Neural cell (in vitro differentiated cells): Measurements from ENCODE around the gene RNF113B. TPM values are rescaled to one million over a fixed set of nuclear protein-coding genes. Genes with fewer than 3 reads are reported as not detected.

Experiments used
- H2AFZ ChIP-seq: fragments of 200-600, 300-800 bp; sonication (generic), shearing (Covaris generic); 2 replicates; pipeline ENCODE4 v1.6.0; 2014; ENCODE audit warnings: low read depth, mild to moderate bottlenecking, antibody characterized with exemption, low read length, moderate library complexity
- H3F3A ChIP-seq: fragments of 200-600 bp; shearing (Covaris generic); 2 replicates; pipeline ENCODE4 v1.6.1; 2016; ENCODE audit warnings: mild to moderate bottlenecking, moderate library complexity, mixed read lengths, antibody characterized with exemption, low read length; ENCODE audit not compliant: insufficient read depth, poor library complexity, severe bottlenecking
- H3K27ac ChIP-seq: fragments of 200-600, 300-800 bp; sonication (generic), shearing (Covaris generic); 2 replicates; pipeline ENCODE4 v1.5.1; 2014; ENCODE audit warnings: mild to moderate bottlenecking, low read length, moderate library complexity
- H3K27me3 ChIP-seq: fragments of 300-800, 200-600 bp; sonication (generic), shearing (Covaris generic); 2 replicates; pipeline ENCODE4 v1.6.0; 2014; ENCODE audit warnings: mild to moderate bottlenecking, low read depth, low read length, moderate library complexity; ENCODE audit not compliant: insufficient read depth
- H3K36me3 ChIP-seq: fragments of 300-800, 200-600 bp; sonication (generic), shearing (Covaris generic); 2 replicates; pipeline ENCODE4 v1.5.1; 2014; ENCODE audit warnings: mild to moderate bottlenecking, antibody characterized with exemption, low read length, moderate library complexity; ENCODE audit not compliant: insufficient read depth
- H3K4me2 ChIP-seq: fragments of 300-800, 200-600 bp; sonication (generic), shearing (Covaris generic); 2 replicates; pipeline ENCODE4 v1.6.0; 2014; ENCODE audit warnings: mild to moderate bottlenecking, low read length
- H3K4me3 ChIP-seq: fragments of 300-800, 200-600 bp; sonication (generic), shearing (Covaris generic); 2 replicates; pipeline ENCODE4 v1.5.1; 2014; ENCODE audit warnings: mild to moderate bottlenecking, low read length, moderate library complexity
- H3K79me2 ChIP-seq: fragments of 200-600 bp; shearing (Covaris generic); replicated peaks from 2 replicates; pipeline ENCODE4 v1.6.0; 2014; ENCODE audit warnings: mild to moderate bottlenecking, low read length, moderate library complexity; ENCODE audit not compliant: insufficient read depth
- H3K9ac ChIP-seq: fragments of 300-800, 200-600 bp; sonication (generic), shearing (Covaris generic); 2 replicates; pipeline ENCODE4 v1.6.1; 2016; ENCODE audit warnings: mild to moderate bottlenecking, low read length, mixed read lengths
- H3K9me2 ChIP-seq: fragments of 200-600 bp; shearing (Covaris generic); 2 replicates; pipeline ENCODE4 v1.6.1; 2016; ENCODE audit warnings: mild to moderate bottlenecking, low read length, mixed read lengths; ENCODE audit not compliant: insufficient read depth
- H3K9me3 ChIP-seq: fragments of 200-600, 300-800 bp; sonication (generic), shearing (Covaris generic); 2 replicates; pipeline ENCODE4 v1.6.1; 2016; ENCODE audit warnings: mild to moderate bottlenecking, mixed run types, low read length, moderate library complexity, mixed read lengths
- H4K20me1 ChIP-seq: fragments of 200-600 bp; shearing (Covaris generic); 2 replicates; pipeline ENCODE4 v1.6.1; 2016; ENCODE audit warnings: mild to moderate bottlenecking, mixed run types; ENCODE audit not compliant: insufficient read depth
- CTCF ChIP-seq: fragments of 450-650 bp; IDR thresholded peaks from 2 replicates; pipeline ENCODE4 v1.5.1; 2014; ENCODE audit warnings: antibody characterized with exemption, mild to moderate bottlenecking, moderate library complexity; ENCODE audit not compliant: poor library complexity, severe bottlenecking
- EP300 ChIP-seq: fragments of 450-650 bp; conservative IDR thresholded peaks from 2 replicates; pipeline ENCODE4 v1.6.1; 2014; ENCODE audit warnings: antibody characterized with exemption, mild to moderate bottlenecking, moderate library complexity; ENCODE audit not compliant: poor library complexity, severe bottlenecking
- EZH2 ChIP-seq: fragments of 200-600, 300-800 bp; shearing (Covaris generic), sonication (generic); IDR thresholded peaks from 2 replicates; pipeline ENCODE4 v1.6.1; 2014; ENCODE audit warnings: antibody characterized with exemption, low read length, borderline replicate concordance, mild to moderate bottlenecking; ENCODE audit not compliant: insufficient read depth, poor library complexity, severe bottlenecking
- MXI1 ChIP-seq: fragments of 450-650 bp; conservative IDR thresholded peaks from 2 replicates; pipeline ENCODE4 v1.6.1; 2014; ENCODE audit warnings: antibody characterized with exemption, mild to moderate bottlenecking; ENCODE audit not compliant: poor library complexity, severe bottlenecking
- POLR2AphosphoS5 ChIP-seq: IDR thresholded peaks from 2 replicates; pipeline ENCODE4 v1.6.1; 2012
- RAD21 ChIP-seq: fragments of 450-650 bp; conservative IDR thresholded peaks from 2 replicates; pipeline ENCODE4 v1.6.1; 2014; ENCODE audit warnings: antibody characterized with exemption, mild to moderate bottlenecking, moderate library complexity
- REST ChIP-seq: IDR thresholded peaks from 2 replicates; pipeline ENCODE4 v1.6.1; 2012; ENCODE audit warnings: borderline replicate concordance
- SMC3 ChIP-seq: fragments of 450-650 bp; conservative IDR thresholded peaks from 2 replicates; pipeline ENCODE4 v1.6.1; 2014; ENCODE audit warnings: antibody characterized with exemption, mild to moderate bottlenecking, moderate library complexity; ENCODE audit not compliant: poor library complexity
- TAF1 ChIP-seq: IDR thresholded peaks from 2 replicates; pipeline ENCODE4 v1.6.1; 2012; ENCODE audit warnings: low read depth
- polyA plus RNA-seq: library from polyadenylated mRNA; depleted of rRNA; stranded (reverse); fragments of >200 nt; gene quantifications from 2 replicates; pipeline ENCODE4 v1.2.3, GENCODE V29; 2014

The RNF113B gene
- polyA plus RNA-seq, 1 donor from 2014 or later: not detected

GRCh38 chr13:98182153-98182552 is 5.1 kb upstream of the RNF113B start:
- no peaks in the 10 kb centered on the region for H3K9me3 ChIP-seq
- H3K27me3 ChIP-seq: no peaks in the 10 kb centered on the region
- no peak overlapping the region for H3K9ac ChIP-seq
- TF ChIP-seq EZH2 (no peak), EP300 (no peak)
- no peaks in the 10 kb centered on the region for H4K20me1 ChIP-seq
- H3F3A ChIP-seq: no peaks in the 10 kb centered on the region
- H2AFZ ChIP-seq: no peak overlapping the region
- no peak overlapping the region for H3K27ac ChIP-seq
- no peak overlapping the region for H3K4me2 ChIP-seq
- no peak overlapping the region for H3K4me3 ChIP-seq
- H3K9me2 ChIP-seq: no peaks in the 10 kb centered on the region
- H3K79me2 ChIP-seq: peaks cover 54% of the 10 kb centered on the region
- no peaks in the 10 kb centered on the region for H3K36me3 ChIP-seq

GRCh38 chr13:98181111-98181815 is 4.2 kb upstream of the RNF113B start:
- no peak for TF ChIP-seq EP300
- TF ChIP-seq RAD21: no peak
- TF ChIP-seq CTCF: no peak
- no peak for TF ChIP-seq TAF1
- TF ChIP-seq POLR2AphosphoS5: no peak
- TF ChIP-seq MXI1: no peak
- TF ChIP-seq REST: no peak
- H2AFZ ChIP-seq: no peak overlapping the region
- H3K27me3 ChIP-seq: no peaks in the 10 kb centered on the region
- peaks cover 54% of the 10 kb centered on the region for H3K79me2 ChIP-seq
- no peak overlapping the region for H3K4me2 ChIP-seq
- H3K9me3 ChIP-seq: no peaks in the 10 kb centered on the region
- H3K36me3 ChIP-seq: no peaks in the 10 kb centered on the region
- no peaks in the 10 kb centered on the region for H3K9me2 ChIP-seq
- H3K27ac ChIP-seq: no peak overlapping the region
- H3F3A ChIP-seq: no peaks in the 10 kb centered on the region
- no peak overlapping the region for H3K9ac ChIP-seq
- no peak overlapping the region for H3K4me3 ChIP-seq
- no peaks in the 10 kb centered on the region for H4K20me1 ChIP-seq

GRCh38 chr13:98180092-98180491 is 3.0 kb upstream of the RNF113B start:
- peaks cover 51% of the 10 kb centered on the region for H3K79me2 ChIP-seq
- no peak for TF ChIP-seq POLR2AphosphoS5
- no peak for TF ChIP-seq RAD21
- TF ChIP-seq CTCF: no peak
- no peak for TF ChIP-seq EP300
- no peak for TF ChIP-seq EZH2
- no peak for TF ChIP-seq MXI1
- no peak for TF ChIP-seq REST
- TF ChIP-seq TAF1: no peak
- TF ChIP-seq SMC3: no peak

More at GRCh38 chr13:98180092-98180491, 3.0 kb upstream of the RNF113B start:
- Histone ChIP-seq H3K9me3 (no peaks in the 10 kb centered on the region), H3K9ac (no peak overlapping the region), H3K27me3 (no peaks in the 10 kb centered on the region), H2AFZ (no peak overlapping the region), H3K9me2 (no peaks in the 10 kb centered on the region), H3F3A (no peaks in the 10 kb centered on the region), H3K4me2 (no peak overlapping the region), H3K36me3 (no peaks in the 10 kb centered on the region), H4K20me1 (no peaks in the 10 kb centered on the region), H3K4me3 (no peak overlapping the region), H3K27ac (no peak overlapping the region)
